Iris pigment epithelial cell (primary cell): ENCODE data around the gene TAC3.
A peak's percentile ranks its signal among the peaks of the same experiment; 100 is the strongest.
"Not testable (repeated sequence)": the region's sequence is repeated elsewhere in the genome, so short reads cannot be mapped to it uniquely, and the experiment has no call there.

Experiments
- DNase-seq: peaks from one replicate; pipeline ENCODE4 v3.0.0-alpha.2; 2011; ENCODE audit warnings: low read depth

Gene TAC3

GRCh38 chr12:57033431-57033830 is 17.1 kb upstream of the TAC3 start:
- no peak for DNase-seq

- DNase-seq, result no peak
These were observed 15.5 kb upstream of the TAC3 start for GRCh38 chr12:57031789-57032188.

DNA sequence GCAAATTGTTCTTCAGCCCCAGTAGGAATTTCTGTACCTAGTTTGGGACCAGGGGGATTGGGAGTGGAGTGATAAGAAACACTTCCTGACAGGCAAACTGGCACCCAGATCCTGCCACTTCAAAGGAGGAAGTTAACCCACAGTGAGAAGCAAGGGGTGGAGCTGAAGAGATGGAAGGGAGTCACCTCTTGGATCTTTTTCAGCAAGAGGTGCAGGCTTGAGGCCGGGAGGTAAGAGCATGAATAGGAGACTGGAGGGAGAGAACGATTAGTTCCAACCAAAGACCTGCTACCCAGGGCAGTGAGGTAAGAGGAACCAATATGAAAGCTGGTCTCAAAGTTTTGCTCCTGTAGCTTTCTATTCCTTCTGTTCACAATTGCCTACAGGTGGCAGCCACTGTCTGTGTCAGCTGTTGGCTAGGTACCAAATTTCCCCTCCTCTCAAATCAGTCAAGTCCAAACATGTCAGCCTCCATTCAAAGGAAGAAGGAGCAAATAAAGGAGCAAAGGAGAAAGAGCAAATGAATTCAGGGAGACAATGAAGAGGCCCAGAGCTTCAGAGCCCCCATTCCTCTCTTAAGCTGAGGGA is 14.9 kb upstream of the TAC3 start:
- DNase-seq, result no peak

- no peak for DNase-seq
These were observed 13.1 kb upstream of the TAC3 start for GRCh38 chr12:57029457-57029856.

DNA sequence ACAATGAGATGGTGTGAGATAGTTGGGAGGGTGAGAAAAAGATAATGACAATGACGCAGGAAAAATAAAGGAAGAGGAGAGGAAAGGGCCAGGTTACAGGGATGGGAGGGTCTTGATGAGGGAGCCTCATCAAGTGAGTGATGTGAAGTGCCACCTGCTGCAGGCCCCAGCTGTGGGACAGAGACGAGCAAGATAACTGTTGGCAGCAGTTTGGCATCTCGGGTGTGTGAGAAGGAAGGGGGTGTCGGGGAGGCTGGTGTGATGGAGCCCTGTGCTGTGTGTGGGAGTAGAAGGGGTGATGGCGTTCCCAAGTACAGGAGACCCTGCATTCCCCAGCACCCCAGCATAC is 11.4 kb upstream of the TAC3 start:
- no peak for DNase-seq

GRCh38 chr12:57027011-57027804 is 10.9 kb upstream of the TAC3 start:
- DNase-seq, result no peak

- DNase-seq, result no peak
These were observed 8.9 kb upstream of the TAC3 start for GRCh38 chr12:57025196-57025595.

DNA sequence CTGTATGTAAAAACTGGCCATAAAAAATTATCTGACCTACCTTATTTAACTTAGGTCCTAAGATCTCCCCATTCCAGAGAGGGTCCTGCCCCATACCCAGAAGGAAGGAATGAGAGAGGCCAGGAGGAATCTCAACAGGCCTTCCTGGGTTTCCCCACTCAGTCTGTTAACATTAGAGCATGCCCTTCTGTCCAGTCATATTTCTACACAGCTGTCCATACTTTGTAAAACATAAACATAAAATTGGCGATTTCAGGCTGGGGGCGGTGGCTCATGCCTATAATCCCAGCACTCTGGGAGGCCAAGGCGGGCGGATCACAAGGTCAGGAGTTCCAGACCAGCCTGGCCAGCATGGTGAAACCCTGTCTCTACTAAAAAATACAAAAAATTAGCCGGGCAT is 6.0 kb upstream of the TAC3 start:
- DNase-seq, result peak; percentile 65

DNA sequence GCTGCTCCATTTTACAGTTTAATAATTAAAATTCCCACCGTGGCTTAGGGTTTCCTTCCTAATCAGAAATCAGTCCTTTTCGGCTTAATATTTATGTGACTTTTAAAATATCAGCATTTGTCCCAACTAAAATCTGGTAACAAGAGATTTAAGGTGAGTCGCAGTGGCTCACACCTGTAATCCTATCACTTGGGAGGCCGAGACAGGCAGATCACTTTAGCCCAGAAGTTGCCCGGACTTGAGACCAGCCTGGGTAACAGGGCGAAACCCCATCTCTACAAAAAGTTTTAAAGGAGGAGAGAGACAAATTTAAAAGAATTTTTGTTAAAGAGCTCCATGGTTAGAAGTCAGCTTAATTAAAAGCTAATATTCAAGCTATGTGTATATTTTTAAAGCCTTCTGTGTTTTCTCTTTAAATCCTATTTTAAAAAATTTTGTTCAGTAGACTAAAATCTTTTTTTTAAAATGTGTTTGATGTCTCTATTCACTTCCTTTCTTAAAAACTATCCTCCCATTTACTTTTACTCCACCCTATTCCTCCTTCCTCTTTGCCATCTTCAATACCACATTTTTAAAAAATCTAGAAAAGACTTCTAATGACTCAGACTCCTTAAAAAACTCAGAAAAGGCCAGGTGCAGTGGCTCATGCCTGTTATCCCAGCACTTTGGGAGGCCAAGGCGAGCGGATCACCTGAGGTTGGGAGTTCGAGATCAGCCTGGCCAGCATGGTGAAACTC is 3.8 kb upstream of the TAC3 start:
- no peak for DNase-seq

- DNase-seq, result no peak
These were observed 2.6 kb upstream of the TAC3 start for GRCh38 chr12:57018906-57019305.

- DNase-seq, result not testable (repeated sequence)
These were observed 2.0 kb upstream of the TAC3 start for GRCh38 chr12:57018353-57018752.

- no peak for DNase-seq
These were observed 3.5 kb downstream of the TAC3 start for GRCh38 chr12:57012600-57013465.

DNA sequence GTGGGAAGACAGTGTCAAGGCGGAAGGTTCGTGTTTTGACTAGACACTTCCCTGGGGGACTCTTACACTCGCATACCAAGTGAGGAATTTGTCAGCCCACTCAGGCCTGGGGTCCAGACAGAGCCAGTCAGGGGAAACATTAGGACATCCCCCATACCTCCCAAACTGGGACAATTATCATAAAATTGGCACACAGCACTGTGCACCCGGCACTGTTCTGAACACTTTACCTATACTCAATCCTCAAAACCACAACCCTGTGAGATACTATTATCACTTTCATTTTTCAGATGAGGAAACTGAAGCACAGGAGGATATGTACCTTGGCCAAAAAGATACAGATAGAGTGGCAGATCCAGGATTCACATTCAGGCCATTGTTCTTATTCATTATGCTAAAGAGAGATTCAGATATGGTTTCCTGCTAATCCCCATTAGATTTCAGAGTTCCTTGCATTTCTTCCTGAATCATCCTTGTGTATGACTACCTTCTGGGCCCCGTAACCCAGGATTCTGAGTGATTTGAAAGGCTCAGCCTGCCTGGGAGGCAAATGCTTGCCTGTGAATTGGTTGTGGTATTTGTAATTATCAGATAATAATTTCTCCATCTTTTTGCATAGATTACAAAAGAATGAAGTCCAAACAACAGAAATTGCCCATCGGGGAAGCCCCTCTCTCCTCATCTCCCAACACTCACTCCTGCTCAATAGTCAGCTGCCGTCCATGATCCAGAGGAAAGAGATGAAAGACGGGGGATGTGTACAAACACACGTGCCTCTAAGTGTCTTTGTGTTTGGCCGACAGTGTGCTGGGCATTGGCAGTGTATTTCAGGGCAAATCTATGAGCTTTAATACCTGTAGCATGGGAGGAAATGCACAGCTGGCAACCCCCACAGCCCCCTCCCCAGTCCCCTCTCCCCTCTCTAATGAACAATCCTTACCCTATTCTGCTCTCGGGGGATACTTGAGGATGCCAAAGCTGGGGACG is 4.6 kb downstream of the TAC3 start:
- DNase-seq, result no peak

DNA sequence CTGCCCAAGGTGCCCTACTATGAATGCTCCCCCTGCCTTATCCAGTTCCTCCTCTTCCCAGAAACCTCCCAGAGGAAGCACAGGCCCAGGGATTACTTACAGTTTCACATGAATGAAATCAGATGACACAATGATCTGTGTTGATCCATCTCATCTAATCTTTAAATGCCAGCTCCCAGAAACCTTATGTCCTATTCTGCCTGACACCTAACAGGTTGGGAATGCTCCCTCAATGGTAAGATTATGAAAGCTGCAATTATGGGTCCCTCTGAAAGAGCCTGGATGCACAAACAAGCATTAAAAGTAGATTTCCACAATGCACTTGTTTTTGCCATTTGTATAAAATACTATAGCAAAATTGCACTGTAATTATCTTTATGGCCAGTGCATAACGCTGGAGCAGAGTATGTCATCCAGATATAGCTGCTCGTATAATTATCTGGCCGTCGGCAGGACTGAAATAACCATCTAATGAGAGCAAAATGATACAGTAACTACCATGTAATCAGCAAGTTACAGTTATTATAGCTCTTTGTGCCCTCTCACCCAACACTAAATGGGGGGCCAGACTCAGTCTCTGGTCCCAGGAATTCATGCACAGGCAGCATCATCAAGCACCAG is 5.6 kb downstream of the TAC3 start:
- DNase-seq, result no peak

- DNase-seq, result no peak
These were observed 6.2 kb downstream of the TAC3 start for GRCh38 chr12:57009949-57010626.

GRCh38 chr12:57008178-57008577 is 8.2 kb downstream of the TAC3 start:
- peak; percentile 76 for DNase-seq

DNA sequence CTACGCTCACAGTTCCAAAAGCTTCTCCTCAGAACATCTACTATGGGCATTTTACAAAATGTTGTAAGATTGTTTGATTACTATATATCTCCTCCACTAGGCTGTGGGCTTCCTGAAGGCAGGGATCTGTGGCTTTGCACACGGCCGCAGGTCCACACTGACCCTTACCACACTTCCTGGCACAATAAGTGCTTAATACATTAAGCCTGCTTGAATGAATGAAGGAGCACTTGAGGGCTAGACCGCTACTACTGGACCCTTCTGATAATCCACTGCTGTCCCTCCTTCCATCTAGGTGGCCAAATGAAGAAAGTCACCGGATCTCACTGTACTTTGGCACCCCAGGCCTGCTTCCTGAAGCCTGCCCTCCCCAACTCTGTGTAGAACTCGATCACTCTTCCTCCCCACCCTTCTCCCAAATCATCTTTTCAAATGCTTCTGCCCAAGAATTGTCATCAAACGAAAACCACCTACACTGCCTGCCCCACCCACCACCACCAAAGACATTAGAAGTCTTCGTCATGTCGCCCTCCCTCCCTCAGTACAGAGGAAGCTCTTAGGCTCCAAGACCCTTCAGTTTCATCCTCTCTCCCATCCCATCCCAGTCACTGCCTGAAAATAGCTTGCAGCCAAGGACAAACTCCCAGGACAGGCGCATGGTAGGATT is 9.4 kb downstream of the TAC3 start:
- no peak for DNase-seq

DNA sequence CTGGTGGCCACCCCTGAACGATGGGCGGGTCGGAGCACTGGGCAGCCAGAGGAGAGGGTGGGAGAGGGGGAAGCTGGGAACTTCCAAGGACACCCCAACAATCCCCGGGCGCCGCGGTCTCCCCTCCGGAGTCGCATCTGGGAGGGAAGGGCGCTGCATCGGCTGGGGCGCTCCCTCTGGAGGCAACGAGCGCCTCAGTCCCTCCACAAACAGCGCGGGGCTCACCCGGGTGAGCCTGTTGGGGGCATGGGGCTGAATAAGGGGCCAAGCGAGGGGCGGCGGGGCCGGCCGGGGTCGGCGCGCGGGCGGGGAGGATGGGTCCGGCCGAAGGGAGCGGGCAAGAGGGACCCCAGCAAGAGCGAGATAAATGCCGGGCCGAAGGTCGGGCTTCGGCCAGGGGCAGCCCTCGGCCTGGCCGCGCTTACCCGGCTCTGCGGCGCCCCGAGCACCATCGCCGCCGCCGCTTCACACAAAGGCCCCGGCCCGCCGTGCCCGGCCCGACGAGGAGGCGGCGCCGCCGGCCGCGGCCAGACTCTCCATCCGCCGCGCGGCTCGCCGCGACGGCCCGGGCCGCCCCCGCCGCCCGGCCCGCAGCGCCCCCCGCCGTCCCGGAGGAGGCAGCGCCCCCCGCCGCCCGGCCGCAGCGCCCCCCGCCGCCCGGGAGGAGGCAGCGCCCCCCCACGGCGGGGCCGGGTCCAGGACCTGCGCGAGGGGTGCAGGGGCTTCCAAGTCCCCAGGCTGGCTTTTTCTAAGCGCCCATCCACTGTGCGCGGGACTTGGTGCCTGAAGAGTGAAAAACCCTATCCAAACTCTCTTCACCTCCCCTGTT is 10.1 kb downstream of the TAC3 start, which contains the start of gene ZBTB39:
ZBTB39 (minus strand) TSS at position 567 of the 829 bp plus-strand sequence. CDS start 1,629 bp downstream, outside the sequence.
- DNase-seq, result peak; percentile 54
